CD4-positive, alpha-beta T cell treated with Interleukin-17A for 4 hours (primary cell): ENCODE results near the gene IFNA2.
"Not testable (repeated sequence)": the region's sequence is repeated elsewhere in the genome, so short reads cannot be mapped to it uniquely, and the experiment has no call there.

Experiments
- DNase-seq: peaks from one replicate; pipeline ENCODE4 v3.0.0-alpha.2; 2020; ENCODE audit warnings: mixed read lengths

IFNA2 gene

DNA sequence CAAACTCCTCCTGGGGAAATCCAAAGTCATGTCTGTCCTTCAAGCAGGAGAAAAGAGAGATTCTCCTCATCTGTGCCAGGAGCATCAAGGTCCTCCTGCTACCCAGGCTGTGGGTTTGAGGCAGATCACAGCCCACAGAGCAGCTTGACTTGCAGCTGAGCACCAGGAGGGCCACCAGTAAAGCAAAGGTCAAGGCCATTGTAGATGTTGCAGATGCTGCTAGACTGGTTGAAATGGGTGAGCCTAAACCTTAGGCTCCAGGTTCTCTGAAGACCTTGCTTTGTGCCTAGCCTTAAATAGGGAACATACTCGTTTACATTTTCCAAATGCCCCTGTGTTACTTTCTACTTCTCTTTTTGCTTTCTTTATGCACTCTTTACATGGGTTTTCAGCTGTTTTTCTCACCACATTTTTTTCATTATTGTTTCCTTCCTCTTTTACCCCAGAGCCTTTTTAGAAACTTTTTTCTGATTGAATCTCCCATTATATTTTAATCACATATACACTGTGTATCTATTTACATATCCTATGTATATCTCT is at the start of gene IFNA2:
Gene IFNA2 (minus strand): TSS at position 268 of the 540 bp plus-strand sequence. CDS start 69 bp downstream, at position 199.
- no peak for DNase-seq

GRCh38 chr9:21435015-21435383 is 49.8 kb upstream of the IFNA2 start:
- not testable (repeated sequence) for DNase-seq

DNA sequence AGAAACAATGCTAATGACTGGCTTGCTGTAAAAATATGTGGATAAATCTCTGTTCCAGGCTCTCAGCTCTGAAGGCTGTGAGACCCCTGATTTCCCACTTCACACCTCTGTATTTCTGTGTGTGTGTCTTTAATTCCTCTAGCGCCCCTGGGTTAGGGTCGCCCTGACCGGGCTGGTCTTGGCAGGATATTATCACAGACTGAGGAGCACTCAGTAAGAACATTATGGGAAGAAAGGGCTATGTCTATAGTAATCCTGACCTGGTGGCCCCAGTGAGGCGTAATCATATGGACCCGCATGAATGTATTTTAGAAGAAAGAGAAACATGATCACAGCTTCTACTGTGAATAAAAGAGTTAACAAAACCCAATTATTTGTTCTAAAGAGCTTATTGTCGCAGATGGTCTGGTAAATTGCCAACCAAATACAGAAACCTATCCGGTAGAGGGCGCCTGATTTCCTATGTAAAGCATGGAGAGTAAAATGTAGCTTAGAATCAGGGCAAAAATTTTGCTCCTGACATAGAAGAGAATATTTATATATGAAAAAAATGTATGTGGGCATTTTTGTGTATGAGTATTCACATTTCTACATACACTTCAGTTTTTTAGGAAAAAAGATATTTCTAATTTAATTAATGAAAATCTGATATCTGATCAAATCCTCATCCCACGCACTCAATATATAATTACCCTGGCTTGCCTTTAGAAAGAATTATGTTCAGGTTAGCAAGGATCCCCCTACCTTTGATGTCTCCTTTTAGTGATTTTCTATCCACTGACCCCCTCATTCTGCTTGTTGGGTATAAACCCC is 49.2 kb upstream of the IFNA2 start:
- DNase-seq = peak; percentile 64

DNA sequence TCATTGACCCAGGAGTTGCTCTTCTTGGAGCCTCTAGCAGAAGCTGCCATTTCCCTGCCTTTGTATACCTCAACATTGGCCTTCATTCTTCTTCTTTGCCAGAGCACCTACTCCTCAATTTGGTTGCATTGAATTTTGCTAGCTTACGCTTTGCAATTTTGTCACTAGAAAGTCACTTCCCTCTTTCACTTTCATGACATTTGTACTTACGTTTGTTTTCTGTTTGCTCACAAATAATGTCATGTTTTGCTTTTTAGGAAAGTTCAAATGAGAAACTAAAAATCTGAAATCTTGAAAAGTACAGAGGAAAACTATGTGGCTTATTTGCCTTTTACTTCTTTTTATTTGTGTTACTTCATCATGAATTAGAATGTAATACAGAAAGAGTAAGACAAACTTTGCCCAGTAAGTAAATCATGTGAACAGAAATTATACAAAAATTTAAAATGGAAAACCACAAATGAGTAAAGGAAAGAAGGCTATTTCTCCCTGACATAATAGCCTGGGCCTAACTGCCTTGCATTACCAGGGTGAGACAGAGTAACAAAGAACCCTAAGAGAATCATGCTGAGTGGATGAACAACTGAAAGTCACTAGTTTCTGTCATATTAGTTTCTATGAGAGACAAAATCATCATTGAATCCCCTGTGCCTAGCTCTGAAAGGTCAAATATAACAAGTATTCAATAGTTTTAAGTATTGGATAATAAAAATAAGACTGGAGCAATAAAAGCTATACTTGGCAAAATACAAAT is 47.7 kb upstream of the IFNA2 start:
- DNase-seq = no peak

- no peak for DNase-seq
Measured at GRCh38 chr9:21429191-21429590, 44.0 kb upstream of the IFNA2 start.

DNA sequence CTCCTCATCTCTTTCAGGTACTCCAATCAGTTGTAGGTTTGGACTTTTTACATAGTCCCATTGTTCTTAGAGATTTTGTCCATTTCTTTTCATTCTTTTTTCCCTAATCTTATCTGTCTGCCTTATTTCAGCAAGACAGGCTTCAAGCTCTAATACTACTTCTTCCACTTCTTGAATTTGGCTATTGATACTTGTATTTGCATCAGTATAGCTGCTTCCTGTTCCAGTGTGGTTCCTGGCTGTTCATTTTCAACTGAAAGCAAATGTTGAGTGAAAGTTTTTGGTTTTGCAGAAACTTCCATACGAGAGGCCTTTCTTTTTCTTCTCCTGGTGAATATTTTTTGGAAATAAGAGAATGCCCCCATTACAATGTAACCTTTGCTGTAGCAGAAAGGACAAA is 43.0 kb upstream of the IFNA2 start:
- DNase-seq = no peak

DNA sequence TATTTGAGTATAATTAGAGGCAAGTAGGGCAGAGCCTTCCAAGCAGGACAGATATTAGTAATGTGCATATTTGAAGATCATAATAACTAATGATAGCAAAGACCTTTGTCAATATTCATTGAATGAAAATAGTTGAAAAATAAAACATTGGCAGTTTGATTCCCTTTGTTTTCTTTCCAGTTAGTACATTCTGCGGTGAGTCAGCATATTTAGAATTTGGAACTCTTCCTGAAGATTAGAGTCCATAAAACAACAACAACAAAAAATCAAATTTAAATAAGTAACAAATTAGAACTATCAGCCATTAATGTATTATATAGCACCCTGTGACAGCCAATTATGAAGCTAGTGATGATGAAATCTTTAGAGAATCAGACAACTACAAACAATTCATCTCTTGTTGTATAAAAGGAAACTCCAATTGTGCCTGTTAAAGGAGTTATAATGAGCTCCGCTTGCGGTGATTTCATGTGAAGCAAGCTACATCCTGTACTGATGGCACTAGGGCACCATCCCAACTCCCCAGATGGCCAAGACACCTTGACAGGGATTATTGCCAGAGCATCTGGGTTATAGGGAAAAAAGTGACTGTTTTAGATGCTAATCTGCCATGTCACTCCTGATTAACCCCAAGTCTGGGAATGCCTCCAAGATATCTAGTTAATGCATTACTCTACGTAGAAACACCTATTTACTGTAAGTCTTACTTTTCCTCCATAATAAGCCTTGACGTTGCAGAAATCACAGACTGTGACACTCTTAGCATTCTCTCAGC is 30.5 kb upstream of the IFNA2 start:
- no peak for DNase-seq

DNA sequence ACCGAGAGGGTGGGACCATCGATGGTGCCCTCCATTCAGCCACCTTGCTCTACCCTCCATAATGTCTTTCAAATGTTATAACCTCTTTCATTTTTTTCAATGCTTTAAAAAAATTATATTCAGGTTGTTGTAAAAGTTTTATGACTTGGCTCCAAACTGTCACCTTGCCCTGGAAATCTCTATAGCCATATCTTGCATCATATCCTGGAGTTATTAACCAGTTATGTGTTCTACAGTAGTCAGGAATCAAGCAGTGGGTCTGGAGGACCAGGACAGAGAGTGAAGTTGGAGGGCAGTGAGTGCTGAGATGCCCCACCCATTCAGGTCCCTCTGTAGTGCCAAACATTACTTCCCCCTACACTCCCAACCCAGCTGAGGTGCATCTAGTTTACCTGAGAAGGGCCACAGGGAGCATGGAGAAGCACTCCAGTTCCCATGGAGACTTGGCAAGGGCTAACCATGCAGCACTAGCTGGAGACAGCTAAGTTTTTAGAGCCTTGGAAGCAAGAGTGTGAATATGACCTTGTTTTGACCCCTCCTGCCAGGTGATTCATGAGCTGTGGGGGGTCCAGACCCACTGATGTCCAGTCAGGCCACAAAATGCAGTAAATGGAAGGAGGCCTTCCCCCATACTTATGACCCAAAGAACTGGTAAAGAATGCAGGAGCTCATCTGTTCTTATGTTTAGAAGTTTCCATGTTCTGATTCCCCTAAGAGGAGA is 29.2 kb upstream of the IFNA2 start:
- no peak for DNase-seq

DNA sequence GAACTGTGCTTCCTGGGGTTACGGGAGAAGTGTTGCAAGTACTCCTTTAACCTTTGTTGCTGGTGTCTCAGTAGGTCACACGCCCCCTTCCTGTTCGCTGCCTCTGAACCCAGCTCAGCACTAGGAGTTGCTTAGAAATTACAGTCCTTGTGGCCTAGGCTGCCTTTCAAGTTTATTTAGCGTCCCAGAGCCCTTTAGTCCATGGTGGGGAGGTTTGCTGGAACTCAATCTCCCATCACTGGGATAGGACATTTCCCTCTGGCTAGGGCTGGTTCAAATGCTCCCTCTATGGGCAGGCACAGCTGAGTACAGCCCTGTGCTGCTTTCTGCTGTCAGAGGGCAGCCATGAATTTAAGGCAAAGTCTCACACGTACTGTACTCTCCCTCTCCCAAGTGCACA is 28.4 kb upstream of the IFNA2 start:
- DNase-seq = peak; percentile 12

- no peak for DNase-seq
Measured at GRCh38 chr9:21413151-21413550, 28.0 kb upstream of the IFNA2 start.

GRCh38 chr9:21412107-21412506 is 26.9 kb upstream of the IFNA2 start:
- DNase-seq = no peak

- DNase-seq = no peak
Measured at GRCh38 chr9:21408817-21409216, 23.6 kb upstream of the IFNA2 start, which contains the start of gene IFNA8. Gene IFNA8, plus strand, starts transcription at chr9:21409117. Its CDS starts 60 bp downstream, at chr9:21409177.

DNA sequence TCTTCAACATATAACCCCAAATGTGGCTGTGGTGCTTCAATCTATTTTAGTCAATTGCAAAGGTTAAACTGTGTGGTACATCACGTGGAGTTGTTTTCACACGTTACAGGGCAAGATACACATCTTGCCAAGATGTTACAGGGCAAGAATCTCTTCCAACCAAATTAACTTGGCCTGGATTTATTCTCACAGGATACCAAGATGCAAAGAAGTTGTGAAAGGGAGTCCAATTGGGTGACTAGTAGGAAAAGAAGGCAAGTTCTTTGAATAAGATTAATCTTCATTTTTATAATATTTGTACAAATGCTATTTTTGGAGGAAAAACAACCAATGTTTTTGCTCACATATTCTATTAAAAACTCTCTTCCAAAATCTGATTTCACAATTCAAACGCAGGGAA is 18.9 kb upstream of the IFNA2 start:
- no peak for DNase-seq

DNA sequence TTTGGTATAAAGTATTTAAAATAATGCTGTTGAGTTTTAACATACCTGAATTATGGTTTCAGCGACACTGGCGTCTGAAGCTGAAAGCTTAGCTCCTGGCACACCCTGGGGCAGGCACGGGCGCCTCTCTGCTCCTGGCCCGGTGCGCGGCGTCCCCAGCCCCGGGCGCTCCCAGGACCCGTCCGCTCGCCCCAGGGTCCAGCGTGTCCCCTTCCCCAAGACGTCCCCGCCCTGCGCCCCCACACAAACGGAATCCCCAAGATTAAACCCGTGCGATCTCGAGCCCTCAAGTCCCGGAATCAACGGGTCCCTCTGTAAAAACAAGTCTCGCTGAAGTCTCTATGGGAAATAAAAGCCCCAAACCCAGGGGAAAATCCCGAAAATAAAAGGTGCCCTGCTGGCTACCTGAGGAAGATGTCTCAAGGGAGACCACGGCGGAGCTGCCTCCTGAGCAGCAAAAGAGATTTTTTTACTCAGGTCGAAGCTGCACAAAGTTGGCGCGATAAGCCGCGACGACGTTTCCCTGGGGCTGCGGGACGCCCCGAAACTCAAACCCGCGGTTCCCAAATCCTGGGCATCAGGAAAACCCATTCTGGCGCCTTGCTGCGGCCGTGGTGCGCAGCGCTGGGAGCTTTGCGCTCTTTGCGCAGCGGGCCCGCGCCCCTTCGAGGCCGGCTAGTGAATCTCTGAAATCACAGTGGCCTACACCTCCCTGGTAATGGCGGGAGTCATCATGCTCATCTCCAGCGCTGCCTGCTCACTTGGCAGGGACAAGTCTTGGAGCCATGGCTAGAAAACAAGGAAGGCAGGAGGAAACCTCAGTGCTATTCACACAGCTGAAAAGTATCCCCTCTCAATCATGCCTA is 17.4 kb upstream of the IFNA2 start:
- no peak for DNase-seq

GRCh38 chr9:21399956-21400355 is 14.8 kb upstream of the IFNA2 start:
- DNase-seq = no peak

DNA sequence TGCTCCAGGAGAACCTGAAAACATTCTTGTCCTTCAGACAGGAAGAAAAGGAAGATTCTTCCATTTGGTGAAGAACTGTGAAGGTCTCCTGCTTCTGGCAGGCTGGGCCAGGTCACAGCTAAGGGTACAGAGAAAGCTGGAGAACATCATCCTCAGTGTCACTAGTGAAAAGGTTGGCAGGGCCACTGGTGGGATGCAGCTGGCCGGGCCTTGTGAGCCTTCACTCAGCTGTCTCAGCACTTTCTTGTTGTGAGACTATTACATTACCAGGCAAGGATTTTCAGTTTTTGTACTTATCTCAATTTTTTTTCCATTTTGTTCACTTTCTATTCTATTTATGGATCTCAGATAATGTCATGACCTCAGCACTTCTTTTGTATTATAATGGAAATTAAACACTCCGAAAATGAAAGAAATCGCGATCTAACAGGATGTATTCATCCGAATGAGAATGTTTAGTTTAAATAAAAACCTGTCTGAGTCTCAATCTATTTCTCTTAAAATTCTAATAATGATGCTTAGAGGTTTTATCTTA is 13.8 kb upstream of the IFNA2 start:
- DNase-seq = no peak

DNA sequence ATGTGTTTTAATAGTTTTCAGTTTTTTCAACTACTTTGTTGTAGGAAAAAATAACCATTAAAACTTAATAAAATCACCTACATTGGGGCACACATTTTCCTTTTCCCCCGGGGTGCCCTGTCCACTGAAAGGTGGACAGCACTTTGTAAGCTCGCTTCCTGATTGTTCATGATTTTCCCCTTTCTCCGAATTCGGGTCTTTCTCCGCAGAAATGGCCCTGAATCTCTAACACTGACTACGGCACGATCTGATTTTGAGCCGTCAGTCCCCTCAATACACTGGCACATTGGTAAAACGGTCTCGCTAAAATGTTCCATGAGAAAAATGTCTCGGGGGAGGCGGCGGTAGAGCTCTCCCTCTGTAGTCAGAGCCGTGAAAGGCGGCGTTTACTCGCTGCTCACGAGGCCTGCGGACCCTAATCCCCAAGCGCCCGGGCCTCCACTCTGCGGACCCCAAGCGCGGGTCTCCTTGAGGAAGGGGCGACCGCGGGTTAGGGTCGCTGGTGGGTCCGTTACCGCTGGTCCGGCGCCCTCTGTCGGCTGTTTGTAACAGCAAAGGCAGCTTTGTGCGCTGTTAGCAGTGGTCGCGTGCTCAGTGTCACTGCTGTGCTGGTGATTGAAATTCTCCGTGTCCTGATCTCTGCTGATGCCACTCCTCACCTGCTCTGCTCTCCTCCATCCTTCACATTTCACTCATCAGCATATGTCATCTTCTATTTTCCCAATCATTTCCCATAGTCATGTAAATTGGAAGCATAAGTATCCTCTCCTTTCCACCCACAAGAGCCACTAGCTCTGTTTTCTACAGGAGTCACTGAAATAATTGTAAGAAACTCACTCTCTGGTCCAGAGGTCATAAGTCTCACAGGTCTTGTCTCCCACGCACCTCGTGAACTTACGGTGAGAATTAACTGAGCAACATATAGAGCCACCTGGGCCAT is 10.8 kb upstream of the IFNA2 start:
- peak; percentile 78 for DNase-seq

DNA sequence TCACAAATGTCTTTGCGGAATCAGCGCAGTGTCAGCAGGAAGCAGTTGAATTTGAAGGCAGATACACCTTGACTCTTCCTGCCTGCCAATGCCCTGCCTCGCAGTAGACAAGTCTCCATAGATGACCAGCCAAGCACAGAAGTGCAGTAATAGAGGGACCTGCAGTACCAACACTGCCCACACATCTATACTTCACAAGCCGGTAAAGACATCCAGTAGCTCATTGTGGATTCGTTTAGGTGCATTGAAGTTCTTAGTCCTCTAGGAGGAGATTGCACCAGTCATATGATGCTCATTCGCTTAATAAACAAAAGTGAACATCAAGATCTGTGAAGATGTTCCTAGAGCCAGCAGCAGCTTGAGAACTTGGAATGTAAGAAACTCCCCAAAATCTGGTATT is 7.1 kb upstream of the IFNA2 start:
- DNase-seq = no peak

DNA sequence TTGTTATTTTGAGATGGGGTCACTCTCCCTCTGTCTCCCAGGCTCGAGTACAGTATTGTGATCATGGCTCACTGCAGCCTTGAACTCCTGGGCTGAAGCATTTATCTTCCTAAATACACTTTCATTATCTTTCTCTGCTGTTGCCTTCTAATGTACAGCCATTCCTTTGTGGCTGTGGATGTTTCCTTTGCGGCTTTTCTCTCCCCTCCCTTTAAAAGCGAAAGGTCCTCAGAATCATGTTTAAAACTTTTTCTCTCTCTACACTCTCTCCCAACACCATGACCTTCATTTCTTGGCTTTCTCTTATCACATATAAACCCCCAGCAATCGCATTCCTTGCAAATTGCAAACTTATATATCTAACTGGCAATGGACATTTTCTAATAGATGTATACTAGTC is 1.6 kb downstream of the IFNA2 start:
- DNase-seq = no peak
